ENCODE results near the gene MBP. TPM values are rescaled to one million over a fixed set of nuclear protein-coding genes. Genes with fewer than 3 reads are reported as not detected.

The MBP gene
- total and polyA plus RNA-seq, 2 experiments from 2014 or later = 18.4 to 22.9 TPM

- DNase-seq (ENCODE audit: low spot score) = no peak
- Mint-ChIP-seq H3K4me1 (peaks cover 10% of the 10 kb centered on the region), H3K9me3 (no peaks in the 10 kb centered on the region; the same call in 2 of the 3 replicates), H3K36me3 (ENCODE audit: low read depth) (no peaks in the 10 kb centered on the region), H3K4me3 (no peak overlapping the region), H3K27ac (no peak overlapping the region), H3K27me3 (ENCODE audit: insufficient read depth, low read depth, poor library complexity) (peaks cover 4% of the 10 kb centered on the region)
- H3K4me2 ChIP-seq = no peak overlapping the region
- H3K4me3 ChIP-seq = no peak overlapping the region
- no peak overlapping the region for H2AFZ ChIP-seq
- no peaks in the 10 kb centered on the region for H3K4me1 ChIP-seq (ENCODE audit: insufficient read depth)
- H3F3A ChIP-seq (replicated peaks; ENCODE audit: low read depth) = no peaks in the 10 kb centered on the region
- H3K27ac ChIP-seq (ENCODE audit: low read depth) = no peak overlapping the region
- no peaks in the 10 kb centered on the region for H3K9me2 ChIP-seq (ENCODE audit: insufficient read depth)
- H3K79me2 ChIP-seq (replicated peaks; ENCODE audit: insufficient read depth) = no peaks in the 10 kb centered on the region
- H4K20me1 ChIP-seq (replicated peaks; ENCODE audit: insufficient read depth) = no peaks in the 10 kb centered on the region
- H3K36me3 ChIP-seq (ENCODE audit: insufficient read depth) = no peaks in the 10 kb centered on the region
- no peak for ATAC-seq
- H3K27me3 ChIP-seq (ENCODE audit: insufficient read depth) = no peaks in the 10 kb centered on the region
- no peak for TF ChIP-seq EZH2phosphoT487 (IDR thresholded peaks at IDR 0.05; ENCODE audit: unreplicated experiment)
- TF ChIP-seq POLR2AphosphoS5 (IDR thresholded peaks at IDR 0.05; ENCODE audit: low read depth) = no peak
- TF ChIP-seq ZNF331 (CRISPR knock-in tag; IDR thresholded peaks at IDR 0.05; ENCODE audit: low read depth) = no peak
- TF ChIP-seq CTCF (conservative IDR thresholded peaks at IDR 0.05; ENCODE audit: low read depth in 2 of 2) = no peak
Observed at GRCh38 chr18:77049938-77050337, 82.6 kb downstream of the MBP start.

GRCh38 chr18:77047803-77048419, 84.7 kb downstream of the MBP start:
- no peak overlapping the region for H3K27ac ChIP-seq (ENCODE audit: low read depth)
- Mint-ChIP-seq H3K4me3 (no peak overlapping the region), H3K27me3 (ENCODE audit: insufficient read depth, low read depth, poor library complexity) (peaks cover 3% of the 10 kb centered on the region), H3K36me3 (ENCODE audit: low read depth) (no peaks in the 10 kb centered on the region), H3K9me3 (no peaks in the 10 kb centered on the region; the same call in 2 of the 3 replicates), H3K27ac (no peak overlapping the region), H3K4me1 (peaks cover 8% of the 10 kb centered on the region)
- no peaks in the 10 kb centered on the region for H3F3A ChIP-seq (replicated peaks; ENCODE audit: low read depth)
- no peak overlapping the region for H2AFZ ChIP-seq
- no peaks in the 10 kb centered on the region for H3K27me3 ChIP-seq (ENCODE audit: insufficient read depth)
- no peaks in the 10 kb centered on the region for H3K36me3 ChIP-seq (ENCODE audit: insufficient read depth)
- H3K4me2 ChIP-seq = no peak overlapping the region
- no peak overlapping the region for H3K4me3 ChIP-seq
- H3K4me1 ChIP-seq (ENCODE audit: insufficient read depth) = no peaks in the 10 kb centered on the region
- ATAC-seq (no peak), DNase-seq (ENCODE audit: low spot score) (no peak)
- H3K9me2 ChIP-seq (ENCODE audit: insufficient read depth) = no peaks in the 10 kb centered on the region
- H4K20me1 ChIP-seq (replicated peaks; ENCODE audit: insufficient read depth) = no peaks in the 10 kb centered on the region
- H3K79me2 ChIP-seq (replicated peaks; ENCODE audit: insufficient read depth) = no peaks in the 10 kb centered on the region
- TF ChIP-seq NANOG (IDR thresholded peaks at IDR 0.05; ENCODE audit: borderline replicate concordance) = no peak
- TF ChIP-seq STAT1 (IDR thresholded peaks at IDR 0.05; ENCODE audit: unreplicated experiment) = no peak
- TF ChIP-seq JUNB (IDR thresholded peaks at IDR 0.05; ENCODE audit: unreplicated experiment) = no peak
- TF ChIP-seq CREB1 (CRISPR knock-in tag; IDR thresholded peaks at IDR 0.05; ENCODE audit: low read depth) = no peak
- TF ChIP-seq REST (IDR thresholded peaks at IDR 0.05; ENCODE audit: unreplicated experiment) = no peak
- TF ChIP-seq POLR2AphosphoS5 (IDR thresholded peaks at IDR 0.05; ENCODE audit: low read depth) = no peak
- no peak for TF ChIP-seq EZH2phosphoT487 (IDR thresholded peaks at IDR 0.05; ENCODE audit: unreplicated experiment)
- TF ChIP-seq ZNF331 (CRISPR knock-in tag; IDR thresholded peaks at IDR 0.05; ENCODE audit: low read depth) = no peak
- no peak for TF ChIP-seq ETS1 (IDR thresholded peaks at IDR 0.05)

Measured in GM23338 (cell line).